Adrenal gland (tissue), 12 donors: ENCODE results near the gene B4GAT1. TPM values are rescaled to one million over a fixed set of nuclear protein-coding genes. Genes with fewer than 3 reads are reported as not detected.

ENCODE experiments used
- DNase-seq, 7 donors: peaks; one replicate each; pipeline ENCODE4 v3.0.0-alpha.2; 2019 to 2020
- H3K27ac ChIP-seq, 5 donors: fragments of 200-600 bp; sonication (generic) in 4 of 5; 1 replicate in 3 of 5; 2 replicates in 2 of 5; pipeline versions ENCODE4 v1.5.1 to v1.8.0; 2016 to 2020; ENCODE audit warnings: mild to moderate bottlenecking in 1 of 5
- H3K27me3 ChIP-seq: fragments of 200-600 bp; 2 replicates; pipeline ENCODE4 v1.8.0; 2021
- H3K36me3 ChIP-seq, 2 donors: fragments of 200-600 bp; replicated peaks in 1 of 2; 1 replicate in 1 of 2; 2 replicates in 1 of 2; pipeline versions ENCODE4 v1.5.1 to v1.8.0; 2018 to 2022
- H3K4me1 ChIP-seq, 2 donors: fragments of 200-600 bp; replicated peaks in 1 of 2; 1 replicate in 1 of 2; 2 replicates in 1 of 2; pipeline versions ENCODE4 v1.5.1 to v1.8.0; 2018 to 2021
- H3K4me3 ChIP-seq, 4 donors: fragments of 200-600 bp; sonication (generic) in 3 of 4; one replicate each; pipeline ENCODE4 v1.5.1; 2016 to 2018
- H3K9me3 ChIP-seq, 3 donors: fragments of 200-600 bp; sonication (generic) in 1 of 3; replicated peaks in 1 of 3; 1 replicate in 2 of 3; 2 replicates in 1 of 3; pipeline versions ENCODE4 v1.5.1 to v1.8.0; 2016 to 2021
- CTCF ChIP-seq, 6 experiments: fragments of 450-650 bp in 4 of 6; fragments of 200-600 bp in 2 of 6; sonication (generic) in 1 of 6; IDR thresholded peaks; 1 replicate in 5 of 6; 2 replicates in 1 of 6; pipeline versions ENCODE4 v1.5.1 to v1.8.0; 2016 to 2021; ENCODE audit warnings: antibody characterized with exemption in 6 of 6, mild to moderate bottlenecking in 2 of 6, moderate library complexity in 1 of 6
- POLR2A ChIP-seq, 2 donors: fragments of 450-650 bp; IDR thresholded peaks; one replicate each; pipeline ENCODE4 v1.6.1; 2017; ENCODE audit warnings: antibody characterized with exemption in 2 of 2, mild to moderate bottlenecking in 2 of 2, moderate library complexity in 1 of 2
- WGBS, 4 donors: extraction: QIAGEN DNeasy Blood & Tissue Kit in 2 of 4; methylation state at CpG; one replicate each; pipeline versions ENCODE4 v1.1.5 to v1.1.7; 2013 to 2017; 5-methylcytosine and 5-hydroxymethylcytosine counted together
- intact Hi-C, 2 donors: fragments of 100-400 bp; cut with DNase I; formaldehyde crosslinking; loops; one replicate each; pipeline versions ENCODE4 v1.14.1 to v1.15.0; 2022 to 2023
- polyA plus RNA-seq, 3 donors: library from polyadenylated mRNA; stranded (reverse); fragments of 200-250 nt in 2 of 3; fragments of 350-450 nt in 1 of 3; fragmentation: Illumina TruSeq in 1 of 3; extraction: RNeasy Lipid Tissue Mini Kit (QIAGEN cat#74804) in 1 of 3; gene quantifications; one replicate each; pipeline ENCODE4 v1.2.3, GENCODE V29; 2013 to 2014
- small RNA-seq, 2 donors: library from RNA; depleted of rRNA; stranded (forward); fragments of <200 nt; gene quantifications; one replicate each; pipeline ENCODE3, GENCODE V24; 2016
- total RNA-seq, 9 donors: library from RNA; depleted of rRNA in 4 of 9; stranded (reverse); fragments of >200 nt in 4 of 9; fragments of 120-200 nt in 1 of 9; fragmentation: NEBNext Ultra II Directional in 1 of 9; extraction: Animal tissue kit (Norgen Biotek cat#: 25700) in 1 of 9; gene quantifications; one replicate each; pipeline versions ENCODE4 v1.1.0 to v1.2.4, GENCODE V29; 2013 to 2023
- donor health status: healthy with polysubstance abuse.
- donor health status: Bipolar disorder and iron deficiency.
- donor health status: DM: yes; HTN: yes; CAD: no.
- donor health status: DM: no; HTN: no; CAD: no.
- donor health status: DM: no; HTN: no; CAD: no.
- donor health status: DM: yes; HTN: yes; CAD: no.

Gene B4GAT1
- total and polyA plus RNA-seq, 12 donors = 20.8 to 115 (median 44.0) TPM

GRCh38 chr11:66297610-66298009 lies 49.8 kb downstream of the B4GAT1 start:
- no peak overlapping the region for H3K4me3 ChIP-seq
- H3K9me3 ChIP-seq = no peaks in the 10 kb centered on the region
- H3K4me1 ChIP-seq = no peaks in the 10 kb centered on the region
- 59 to 74% (median 70%) methylated on average over 8 of the region's 8 CpGs for WGBS, 4 donors
- no peaks in the 10 kb centered on the region for H3K36me3 ChIP-seq
- TF ChIP-seq POLR2A (IDR thresholded peaks at IDR 0.05) (no peak), CTCF (IDR thresholded peaks at IDR 0.05) (no peak)
- no peak for DNase-seq
- H3K27ac ChIP-seq = no peak overlapping the region
- H3K27me3 ChIP-seq = no peaks in the 10 kb centered on the region
- intact Hi-C loops = no loop called here

Small RNA genes within 50 kb of the gene (small RNA-seq; reads per million reads assigned to genes)
- gene RF00017 (0 reads per million in 2 donors), gene RNU1-84P (0 reads per million in 2 donors)

Other genes with a start within 250 kb of the B4GAT1 start
- gene KLC2, start 89.9 kb downstream of the B4GAT1 start, total RNA-seq = 10 to 100 TPM in 8 of 9 donors, 1 to 10 TPM in 1; 6.8 to 50.0 (median 23.1) TPM
- gene KLC2, start 89.9 kb downstream of the B4GAT1 start, polyA plus RNA-seq = 10 to 100 TPM; 14.6 to 68.1 (median 21.4) TPM
- 100 to 1,000 TPM; 128 to 190 (median 164) TPM for gene RAB1B, start 79.0 kb downstream of the B4GAT1 start, total RNA-seq
- 100 to 1,000 TPM; 109 to 168 (median 135) TPM for gene RAB1B, start 79.0 kb downstream of the B4GAT1 start, polyA plus RNA-seq
- gene CNIH2, start 69.5 kb downstream of the B4GAT1 start, total RNA-seq = 10 to 100 TPM in 1 of 9 donors, 1 to 10 TPM in 4, under 1 TPM in 2, not detected in 2; 0.55 to 10.9 (median 1.2) TPM
- 10 to 100 TPM in 1 of 3 donors, 1 to 10 TPM in 2; 3.3 to 13.4 (median 9.7) TPM for gene CNIH2, start 69.5 kb downstream of the B4GAT1 start, polyA plus RNA-seq
- gene YIF1A, start 58.5 kb downstream of the B4GAT1 start, total RNA-seq = 100 to 1,000 TPM in 4 of 9 donors, 10 to 100 TPM in 5; 69.7 to 154 (median 93.1) TPM
- gene YIF1A, start 58.5 kb downstream of the B4GAT1 start, polyA plus RNA-seq = 100 to 1,000 TPM in 2 of 3 donors, 10 to 100 TPM in 1; 97.9 to 129 (median 104) TPM
- gene TMEM151A, start 55.7 kb downstream of the B4GAT1 start, total RNA-seq = 1 to 10 TPM in 3 of 9 donors, under 1 TPM in 3, not detected in 3; 0.07 to 2.3 (median 0.76) TPM
- gene TMEM151A, start 55.7 kb downstream of the B4GAT1 start, polyA plus RNA-seq = 1 to 10 TPM in 2 of 3 donors, under 1 TPM in 1; 0.42 to 6.8 (median 1.9) TPM
- gene CD248, start 30.6 kb downstream of the B4GAT1 start, total RNA-seq = 10 to 100 TPM in 7 of 9 donors, 1 to 10 TPM in 2; 3.8 to 21.7 (median 15.1) TPM
- gene CD248, start 30.6 kb downstream of the B4GAT1 start, polyA plus RNA-seq = 10 to 100 TPM in 2 of 3 donors, 1 to 10 TPM in 1; 4.2 to 28.0 (median 19.2) TPM
- 10 to 100 TPM in 2 of 9 donors, 1 to 10 TPM in 7; 1.8 to 13.1 (median 6.3) TPM for gene RIN1, start 11.2 kb downstream of the B4GAT1 start, total RNA-seq
- gene RIN1, start 11.2 kb downstream of the B4GAT1 start, polyA plus RNA-seq = 10 to 100 TPM in 2 of 3 donors, 1 to 10 TPM in 1; 1.6 to 15.2 (median 10.9) TPM
- 10 to 100 TPM; 22.4 to 52.4 (median 41.6) TPM for gene BRMS1, start 2.5 kb downstream of the B4GAT1 start, total RNA-seq
- 10 to 100 TPM; 41.1 to 55.3 (median 53.8) TPM for gene BRMS1, start 2.5 kb downstream of the B4GAT1 start, polyA plus RNA-seq
- 1 to 10 TPM in 6 of 9 donors, under 1 TPM in 2, not detected in 1; 0.84 to 2.5 (median 1.2) TPM for gene SLC29A2, start 24.1 kb upstream of the B4GAT1 start, total RNA-seq
- 1 to 10 TPM in 2 of 3 donors, under 1 TPM in 1; 0.48 to 4.7 (median 4.5) TPM for gene SLC29A2, start 24.1 kb upstream of the B4GAT1 start, polyA plus RNA-seq
- gene NPAS4, start 73.4 kb upstream of the B4GAT1 start, total RNA-seq = under 1 TPM in 3 of 9 donors, not detected in 6; 0.06 to 0.55 (median 0.47) TPM
- under 1 TPM; 0.24 to 0.72 (median 0.26) TPM for gene NPAS4, start 73.4 kb upstream of the B4GAT1 start, polyA plus RNA-seq
- gene MRPL11, start 91.2 kb upstream of the B4GAT1 start, total RNA-seq = 10 to 100 TPM; 27.7 to 53.8 (median 33.9) TPM
- 10 to 100 TPM; 22.3 to 40.6 (median 27.3) TPM for gene MRPL11, start 91.2 kb upstream of the B4GAT1 start, polyA plus RNA-seq
- 10 to 100 TPM in 8 of 9 donors, 1 to 10 TPM in 1; 10.0 to 34.3 (median 21.1) TPM for gene PELI3, start 119.3 kb upstream of the B4GAT1 start, total RNA-seq
- 10 to 100 TPM in 2 of 3 donors, 1 to 10 TPM in 1; 6.4 to 24.5 (median 13.0) TPM for gene PELI3, start 119.3 kb upstream of the B4GAT1 start, polyA plus RNA-seq
- 10 to 100 TPM; 25.5 to 70.9 (median 43.3) TPM for gene DPP3, start 132.8 kb upstream of the B4GAT1 start, total RNA-seq
- 10 to 100 TPM; 23.6 to 27.2 (median 24.3) TPM for gene DPP3, start 132.8 kb upstream of the B4GAT1 start, polyA plus RNA-seq
- 100 to 1,000 TPM in 2 of 9 donors, 10 to 100 TPM in 7; 27.7 to 132 (median 56.8) TPM for gene BBS1, start 163.0 kb upstream of the B4GAT1 start, total RNA-seq
- 10 to 100 TPM; 24.1 to 39.5 (median 26.7) TPM for gene BBS1, start 163.0 kb upstream of the B4GAT1 start, polyA plus RNA-seq
- gene ZDHHC24, start 198.4 kb upstream of the B4GAT1 start, total RNA-seq = 10 to 100 TPM in 8 of 9 donors, 1 to 10 TPM in 1; 9.4 to 34.7 (median 21.7) TPM
- gene ZDHHC24, start 198.4 kb upstream of the B4GAT1 start, polyA plus RNA-seq = 10 to 100 TPM in 1 of 3 donors, 1 to 10 TPM in 2; 8.6 to 12.8 (median 9.7) TPM
- gene ACTN3, start 199.3 kb upstream of the B4GAT1 start, total RNA-seq = under 1 TPM in 2 of 9 donors, not detected in 7; 0.06 to 0.26 TPM
- gene ACTN3, start 199.3 kb upstream of the B4GAT1 start, polyA plus RNA-seq = under 1 TPM; 0.09 to 0.16 (median 0.13) TPM
- gene CTSF, start 221.0 kb upstream of the B4GAT1 start, total RNA-seq = 100 to 1,000 TPM in 8 of 9 donors, 10 to 100 TPM in 1; 57.4 to 264 (median 181) TPM
- gene CTSF, start 221.0 kb upstream of the B4GAT1 start, polyA plus RNA-seq = 10 to 100 TPM; 37.0 to 54.6 (median 44.4) TPM
- under 1 TPM; 0.30 to 0.84 (median 0.50) TPM for gene CCDC87, start 245.4 kb upstream of the B4GAT1 start, total RNA-seq
- under 1 TPM; 0.13 to 0.90 (median 0.24) TPM for gene CCDC87, start 245.4 kb upstream of the B4GAT1 start, polyA plus RNA-seq
- gene CCS, start 245.6 kb upstream of the B4GAT1 start, total RNA-seq = 10 to 100 TPM; 21.9 to 83.5 (median 43.8) TPM
- gene CCS, start 245.6 kb upstream of the B4GAT1 start, polyA plus RNA-seq = 100 to 1,000 TPM in 2 of 3 donors, 10 to 100 TPM in 1; 22.7 to 204 (median 188) TPM